ENCODE data around the gene TMEM89. TPM values are rescaled to one million over a fixed set of nuclear protein-coding genes. Genes with fewer than 3 reads are reported as not detected.

The TMEM89 gene
- total and polyA plus RNA-seq, 2 donors (not counting 1 experiment from before 2014, with no cell fraction given), result not detected

GRCh38 chr3:48662753-48663488, 41.4 kb upstream of the TMEM89 start, which contains the start of gene CELSR3:
CELSR3 (minus strand) TSS chr3:48662886; CDS start chr3:48662634, 252 bp downstream.
- H3K4me1 Mint-ChIP-seq, result peaks cover 23% of the 10 kb centered on the region
- ChIA-PET POLR2A (no interaction called here), CTCF (interaction anchor here (1.0 to 1.4 kb wide), 3 partner anchors 8 to 23 kb away, joined by 3 to 5 read pairs (median 4); partner anchors contain the start of gene NCKIPSD)
- H4K20me1 ChIP-seq (ENCODE audit: control insufficient read depth, insufficient read depth, low read length, poor library complexity, severe bottlenecking), result peaks cover 9% of the 10 kb centered on the region
- H2AFZ ChIP-seq (ENCODE audit: insufficient read depth, low read depth, low read length, poor library complexity, severe bottlenecking), result peak within 1 kb of the TSS; percentile 59
- H3K36me3 ChIP-seq (replicated peaks in 1 of 2; ENCODE audit: control extremely low read depth in 1 of 2, control insufficient read depth in 1 of 2, extremely low read depth in 1 of 2, insufficient read depth in 2 of 2, low read length in 1 of 2), result no peaks in the 10 kb centered on the region
- WGBS (ENCODE audit: insufficient coverage), result 6% methylated on average over 45 of the region's 52 CpGs
- H3K27me3 Mint-ChIP-seq, result peaks cover 17% of the 10 kb centered on the region
- peak within 1 kb of the TSS; percentile 80 for H3K4me2 ChIP-seq (replicated peaks; ENCODE audit: low read depth, low read length, poor library complexity, severe bottlenecking)
- H3K27ac Mint-ChIP-seq, result peak within 1 kb of the TSS; percentile 71
- peaks cover 28 to 31% of the 10 kb centered on the region in 2 donors for H3K4me1 ChIP-seq (ENCODE audit: control insufficient read depth in 2 of 2, insufficient read depth in 2 of 2, low read length in 2 of 2)
- H3K4me3 Mint-ChIP-seq, result peak within 1 kb of the TSS; percentile 87
- ATAC-seq (ENCODE audit: low read depth), result peak; percentile 17
- H3K9me3 ChIP-seq (ENCODE audit: control extremely low read depth in 1 of 3, control insufficient read depth in 2 of 3, insufficient read depth in 1 of 3, low read length in 2 of 3), result peaks cover 0 to 41% (median 0%) of the 10 kb centered on the region in 3 donors
- intact Hi-C loops (cut with micrococcal nuclease), result no loop called here
- H3K79me2 ChIP-seq (ENCODE audit: control insufficient read depth, insufficient read depth, low read length), result no peaks in the 10 kb centered on the region
- H3K27ac ChIP-seq (ENCODE audit: low read length in 2 of 2), result peak within 1 kb of the TSS in 1 of 2 donors; percentile 13
- peaks cover 0 to 55% (median 16%) of the 10 kb centered on the region in 4 experiments for H3K27me3 ChIP-seq (replicated peaks in 1 of 4; ENCODE audit: control extremely low read depth in 1 of 4, control insufficient read depth in 3 of 4, insufficient read depth in 4 of 4, low read length in 3 of 4)
- peak; percentile 66 for DNase-seq
- no peaks in the 10 kb centered on the region for H3K9me3 Mint-ChIP-seq (ENCODE audit: insufficient read depth)
- H3K4me3 ChIP-seq (ENCODE audit: control extremely low read depth in 1 of 5, extremely low read depth in 1 of 5, insufficient read depth in 1 of 5, low read depth in 2 of 5, low read length in 4 of 5), result peak within 1 kb of the TSS in 4 of 5 experiments; percentile 45 to 64 (median 52)
- peak within 1 kb of the TSS; percentile 63 for H3K9ac ChIP-seq (ENCODE audit: low read length)
- TF ChIP-seq CTCF (IDR thresholded peaks at IDR 0.05) (no peak), EZH2 (IDR thresholded peaks at IDR 0.05; ENCODE audit: borderline replicate concordance, insufficient read depth, low read depth, low read length, poor library complexity, severe bottlenecking) (peak; percentile 13)
